SK-N-SH (cell line): ENCODE measurements around the gene CISTR. TPM values are rescaled to one million over a fixed set of nuclear protein-coding genes. Genes with fewer than 3 reads are reported as not detected.

Experiments used
- TEAD4 ChIP-seq: IDR thresholded peaks from 2 replicates; pipeline ENCODE4 v1.4.0; 2012; ENCODE audit warnings: mild to moderate bottlenecking, borderline replicate concordance; ENCODE audit not compliant: insufficient read depth
- polyA plus RNA-seq, 3 experiments: library from polyadenylated mRNA; depleted of rRNA; stranded (reverse); fragments of >200 nt; gene quantifications; 2 replicates each; pipeline ENCODE4 v1.2.3, GENCODE V29; 2012
- TF ChIP-seq, protein P1 (sequence below): IDR thresholded peaks from 2 replicates; pipeline ENCODE4 v1.4.0; 2012; ENCODE audit warnings: low read depth, borderline replicate concordance

The CISTR gene
- polyA plus RNA-seq, 1 of the 3 experiments (the other 2 are of a cell fraction): not detected

GRCh38 chr12:53696655-53697331 is 55.0 kb downstream of the CISTR start (continued):
- TF ChIP-seq, protein P1, sequence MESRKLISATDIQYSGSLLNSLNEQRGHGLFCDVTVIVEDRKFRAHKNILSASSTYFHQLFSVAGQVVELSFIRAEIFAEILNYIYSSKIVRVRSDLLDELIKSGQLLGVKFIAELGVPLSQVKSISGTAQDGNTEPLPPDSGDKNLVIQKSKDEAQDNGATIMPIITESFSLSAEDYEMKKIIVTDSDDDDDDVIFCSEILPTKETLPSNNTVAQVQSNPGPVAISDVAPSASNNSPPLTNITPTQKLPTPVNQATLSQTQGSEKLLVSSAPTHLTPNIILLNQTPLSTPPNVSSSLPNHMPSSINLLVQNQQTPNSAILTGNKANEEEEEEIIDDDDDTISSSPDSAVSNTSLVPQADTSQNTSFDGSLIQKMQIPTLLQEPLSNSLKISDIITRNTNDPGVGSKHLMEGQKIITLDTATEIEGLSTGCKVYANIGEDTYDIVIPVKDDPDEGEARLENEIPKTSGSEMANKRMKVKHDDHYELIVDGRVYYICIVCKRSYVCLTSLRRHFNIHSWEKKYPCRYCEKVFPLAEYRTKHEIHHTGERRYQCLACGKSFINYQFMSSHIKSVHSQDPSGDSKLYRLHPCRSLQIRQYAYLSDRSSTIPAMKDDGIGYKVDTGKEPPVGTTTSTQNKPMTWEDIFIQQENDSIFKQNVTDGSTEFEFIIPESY: no peak
- no peak for TF ChIP-seq TEAD4

Other genes with a start within 250 kb of the CISTR start
- gene NPFF, start 244.5 kb downstream of the CISTR start, polyA plus RNA-seq (2012; rRNA removed): 0.13 TPM in 1 of 2 replicates, not detected in the other
- 12.8 and 17.3 TPM in 2 replicates for gene ATF7, start 125.6 kb downstream of the CISTR start, polyA plus RNA-seq (2012; rRNA removed)
- gene ATP5MC2, start 75.9 kb downstream of the CISTR start, polyA plus RNA-seq (2012; rRNA removed): 309 and 319 TPM in 2 replicates
- gene CALCOCO1, start 24.5 kb downstream of the CISTR start, polyA plus RNA-seq (2012; rRNA removed): 72.1 and 130 TPM in 2 replicates
- not detected in 2 replicates for gene HOXC13, start 186.9 kb upstream of the CISTR start, polyA plus RNA-seq (2012; rRNA removed)
- gene HOXC12, start 202.9 kb upstream of the CISTR start, polyA plus RNA-seq (2012; rRNA removed): not detected in 2 replicates
- not detected in 2 replicates for gene HOXC11, start 221.1 kb upstream of the CISTR start, polyA plus RNA-seq (2012; rRNA removed)
- gene HOTAIR, start 223.0 kb upstream of the CISTR start, polyA plus RNA-seq (2012; rRNA removed): not detected in 2 replicates
- 0.03 and 0.08 TPM in 2 replicates for gene HOXC10, start 233.2 kb upstream of the CISTR start, polyA plus RNA-seq (2012; rRNA removed)
- gene HOXC9, start 248.2 kb upstream of the CISTR start, polyA plus RNA-seq (2012; rRNA removed): 1.2 and 1.9 TPM in 2 replicates